OCI-LY1 (cell line): ENCODE measurements around the gene COL5A2.

ENCODE experiments used
- EZH2 ChIP-seq: fragments of 200-600 bp; sonication (generic), shearing (Covaris generic); IDR thresholded peaks from 2 replicates; pipeline ENCODE4 v1.8.0; 2017; ENCODE audit warnings: borderline replicate concordance, mixed run types, mild to moderate bottlenecking, antibody characterized with exemption, low read length, moderate library complexity, mixed read lengths
- TF ChIP-seq, protein P1 (sequence below): fragments of 200-600 bp; sonication (generic), shearing (Covaris generic); IDR thresholded peaks from 2 replicates; pipeline ENCODE4 v1.5.1; 2017; ENCODE audit warnings: mild to moderate bottlenecking, antibody characterized with exemption, low read length, moderate library complexity, mixed read lengths

DNA sequence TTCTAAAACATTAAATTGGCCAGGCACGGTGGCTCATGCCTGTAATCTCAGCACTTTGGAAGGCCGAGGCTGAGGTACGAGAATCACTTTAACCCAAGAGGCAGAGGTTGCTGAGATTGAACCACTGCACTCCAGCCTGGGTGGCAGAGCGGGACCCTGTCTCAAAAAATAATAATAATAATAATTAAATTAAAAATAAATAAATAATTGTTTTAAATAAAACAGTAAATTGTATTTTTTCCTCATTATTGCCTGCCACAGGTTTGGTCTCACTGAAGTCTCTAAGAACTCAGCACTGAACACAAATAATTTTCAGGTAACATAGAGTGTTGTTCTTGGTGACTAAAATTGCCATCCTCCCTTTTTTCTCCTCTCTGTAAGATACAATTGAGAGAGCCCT lies 19.8 kb downstream of the COL5A2 start:
- TF ChIP-seq, protein P1, sequence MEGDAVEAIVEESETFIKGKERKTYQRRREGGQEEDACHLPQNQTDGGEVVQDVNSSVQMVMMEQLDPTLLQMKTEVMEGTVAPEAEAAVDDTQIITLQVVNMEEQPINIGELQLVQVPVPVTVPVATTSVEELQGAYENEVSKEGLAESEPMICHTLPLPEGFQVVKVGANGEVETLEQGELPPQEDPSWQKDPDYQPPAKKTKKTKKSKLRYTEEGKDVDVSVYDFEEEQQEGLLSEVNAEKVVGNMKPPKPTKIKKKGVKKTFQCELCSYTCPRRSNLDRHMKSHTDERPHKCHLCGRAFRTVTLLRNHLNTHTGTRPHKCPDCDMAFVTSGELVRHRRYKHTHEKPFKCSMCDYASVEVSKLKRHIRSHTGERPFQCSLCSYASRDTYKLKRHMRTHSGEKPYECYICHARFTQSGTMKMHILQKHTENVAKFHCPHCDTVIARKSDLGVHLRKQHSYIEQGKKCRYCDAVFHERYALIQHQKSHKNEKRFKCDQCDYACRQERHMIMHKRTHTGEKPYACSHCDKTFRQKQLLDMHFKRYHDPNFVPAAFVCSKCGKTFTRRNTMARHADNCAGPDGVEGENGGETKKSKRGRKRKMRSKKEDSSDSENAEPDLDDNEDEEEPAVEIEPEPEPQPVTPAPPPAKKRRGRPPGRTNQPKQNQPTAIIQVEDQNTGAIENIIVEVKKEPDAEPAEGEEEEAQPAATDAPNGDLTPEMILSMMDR, result no peak
- no peak for TF ChIP-seq EZH2
